ENCODE measurements around the gene RUNX2. TPM values are rescaled to one million over a fixed set of nuclear protein-coding genes. Genes with fewer than 3 reads are reported as not detected.
"Not testable (repeated sequence)": the region's sequence is repeated elsewhere in the genome, so short reads cannot be mapped to it uniquely, and the experiment has no call there.

Gene RUNX2
- total and polyA plus RNA-seq, 9 of the 15 experiments (the other 6 are each of a cell fraction or from before 2014, with no cell fraction given): 0.29 to 1.00 (median 0.43) TPM

DNA sequence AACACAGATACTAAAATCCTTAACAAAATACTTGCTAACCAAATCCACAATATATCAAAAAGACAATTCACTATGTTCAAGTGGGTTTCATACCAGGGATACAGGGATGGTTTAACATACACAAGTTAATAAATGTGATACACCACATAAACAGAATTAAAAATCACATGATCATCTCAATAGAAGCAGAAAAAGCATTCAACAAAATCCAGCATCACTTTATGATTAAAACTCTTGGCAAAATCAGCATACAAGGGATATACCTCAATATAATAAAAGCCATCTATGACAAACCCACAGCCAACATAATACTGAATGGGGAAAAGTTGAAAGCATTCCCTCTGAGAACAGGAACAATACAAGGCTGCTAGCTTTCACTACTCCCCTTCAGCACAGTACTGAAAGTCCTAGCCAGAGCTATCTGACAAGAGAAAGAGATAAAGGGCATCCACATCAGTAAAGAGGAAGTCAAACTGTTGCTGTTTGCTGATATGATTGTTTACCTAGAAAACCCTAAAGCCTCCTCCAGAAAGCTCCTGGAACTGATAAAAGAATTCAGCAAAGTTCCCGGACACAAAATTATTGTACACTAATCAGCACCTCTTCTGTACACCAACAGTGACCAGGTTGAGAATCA is 33.9 kb upstream of the RUNX2 start:
- peak; percentile 94 for ATAC-seq
- H4K20me1 ChIP-seq (replicated peaks; ENCODE audit: control insufficient read depth, insufficient read depth, low read length); H3K4me3 ChIP-seq; H3K9ac ChIP-seq (ENCODE audit: insufficient read depth in 1 of 2, low read depth in 2 of 2, low read length in 2 of 2); H3K9me1 ChIP-seq (ENCODE audit: control insufficient read depth, insufficient read depth, low read length); H3K79me2 ChIP-seq (ENCODE audit: control insufficient read depth, insufficient read depth, low read length); H3K36me3 ChIP-seq (ENCODE audit: control insufficient read depth, insufficient read depth, low read length); POLR2A ChIA-PET; in situ Hi-C loops (cut with MboI); H3K27me3 ChIP-seq (ENCODE audit: control insufficient read depth in 2 of 2, insufficient read depth in 2 of 2, low read length in 2 of 2); BruUV-seq (replicated peaks); CTCF ChIA-PET (ENCODE audit: low intra/inter-chr PET ratio); TF ChIP-seq ETV6 (CRISPR knock-in tag; IDR thresholded peaks at IDR 0.05; ENCODE audit: borderline replicate concordance): not testable (repeated sequence)
- Histone ChIP-seq H3K4me2 (ENCODE audit: insufficient read depth, low read length) (peak overlapping the region; percentile 10; the same call in 1 of the 2 replicates), H2AFZ (ENCODE audit: low read depth, low read length) (peak overlapping the region; percentile 47; the same call in 1 of the 2 replicates), H3K4me1 (replicated peaks in 1 of 2; ENCODE audit: control insufficient read depth in 2 of 2, insufficient read depth in 2 of 2, low read length in 2 of 2) (peaks cover 2 to 15% of the 10 kb centered on the region in 2 experiments; a peak in 3 of 5 replicates), H3K9me3 (replicated peaks; ENCODE audit: control insufficient read depth, insufficient read depth, low read depth, low read length) (peaks cover 13% of the 10 kb centered on the region; the same call in 1 of the 2 replicates), H3K27ac (ENCODE audit: extremely low read depth, low read depth, low read length) (peak overlapping the region; percentile 65; the same call in 2 of the 3 replicates)
- 0% methylated on average over 1 of the region's 1 CpG for WGBS (ENCODE audit: insufficient coverage, low coverage, missing lambda C conversion rate)
- FAIRE-seq: peak; percentile 93
- intact Hi-C loops (cut with micrococcal nuclease): loop anchor here (5.0 kb wide), 1 partner anchor 107 kb away; no protein-coding TSS in a partner anchor
- peak in 1 of 4 experiments; percentile 81 for DNase-seq (ENCODE audit: extremely low read depth in 1 of 4, low spot score in 3 of 4)
- TF ChIP-seq FOXJ2 (tag; IDR thresholded peaks at IDR 0.05): peak; percentile 91
- peak; percentile 32 for TF ChIP-seq TAF9B (IDR thresholded peaks at IDR 0.05; ENCODE audit: partially characterized antibody)
- TF ChIP-seq, protein P1, sequence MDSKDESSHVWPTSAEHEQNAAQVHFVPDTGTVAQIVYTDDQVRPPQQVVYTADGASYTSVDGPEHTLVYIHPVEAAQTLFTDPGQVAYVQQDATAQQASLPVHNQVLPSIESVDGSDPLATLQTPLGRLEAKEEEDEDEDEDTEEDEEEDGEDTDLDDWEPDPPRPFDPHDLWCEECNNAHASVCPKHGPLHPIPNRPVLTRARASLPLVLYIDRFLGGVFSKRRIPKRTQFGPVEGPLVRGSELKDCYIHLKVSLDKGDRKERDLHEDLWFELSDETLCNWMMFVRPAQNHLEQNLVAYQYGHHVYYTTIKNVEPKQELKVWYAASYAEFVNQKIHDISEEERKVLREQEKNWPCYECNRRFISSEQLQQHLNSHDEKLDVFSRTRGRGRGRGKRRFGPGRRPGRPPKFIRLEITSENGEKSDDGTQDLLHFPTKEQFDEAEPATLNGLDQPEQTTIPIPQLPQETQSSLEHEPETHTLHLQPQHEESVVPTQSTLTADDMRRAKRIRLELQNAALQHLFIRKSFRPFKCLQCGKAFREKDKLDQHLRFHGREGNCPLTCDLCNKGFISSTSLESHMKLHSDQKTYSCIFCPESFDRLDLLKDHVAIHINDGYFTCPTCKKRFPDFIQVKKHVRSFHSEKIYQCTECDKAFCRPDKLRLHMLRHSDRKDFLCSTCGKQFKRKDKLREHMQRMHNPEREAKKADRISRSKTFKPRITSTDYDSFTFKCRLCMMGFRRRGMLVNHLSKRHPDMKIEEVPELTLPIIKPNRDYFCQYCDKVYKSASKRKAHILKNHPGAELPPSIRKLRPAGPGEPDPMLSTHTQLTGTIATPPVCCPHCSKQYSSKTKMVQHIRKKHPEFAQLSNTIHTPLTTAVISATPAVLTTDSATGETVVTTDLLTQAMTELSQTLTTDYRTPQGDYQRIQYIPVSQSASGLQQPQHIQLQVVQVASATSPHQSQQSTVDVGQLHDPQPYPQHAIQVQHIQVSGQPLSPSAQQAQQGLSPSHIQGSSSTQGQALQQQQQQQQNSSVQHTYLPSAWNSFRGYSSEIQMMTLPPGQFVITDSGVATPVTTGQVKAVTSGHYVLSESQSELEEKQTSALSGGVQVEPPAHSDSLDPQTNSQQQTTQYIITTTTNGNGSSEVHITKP (IDR thresholded peaks at IDR 0.05; ENCODE audit: partially characterized antibody): peak; percentile 23
- TF ChIP-seq EP400 (IDR thresholded peaks at IDR 0.05): peak; percentile 44
- peak; percentile 40 for TF ChIP-seq CXXC5 (CRISPR knock-in tag; IDR thresholded peaks at IDR 0.05)
- peak; percentile 95 for TF ChIP-seq EP300 (IDR thresholded peaks at IDR 0.05; ENCODE audit: low read length)
- peak; percentile 82; the same call in 1 of the 2 replicates for TF ChIP-seq NCOA1 (IDR thresholded peaks at IDR 0.05; ENCODE audit: low read depth)
- TF ChIP-seq SIN3B (IDR thresholded peaks at IDR 0.05; ENCODE audit: low read depth): 0 out of 2 replicates have a peak, but pooled peaks have one; percentile 4
- peak in 1 of 2 experiments; percentile 62; a peak in 2 of 4 replicates for TF ChIP-seq TEAD1 (CRISPR knock-in tag; IDR thresholded peaks at IDR 0.05)
- TF ChIP-seq, protein P2, sequence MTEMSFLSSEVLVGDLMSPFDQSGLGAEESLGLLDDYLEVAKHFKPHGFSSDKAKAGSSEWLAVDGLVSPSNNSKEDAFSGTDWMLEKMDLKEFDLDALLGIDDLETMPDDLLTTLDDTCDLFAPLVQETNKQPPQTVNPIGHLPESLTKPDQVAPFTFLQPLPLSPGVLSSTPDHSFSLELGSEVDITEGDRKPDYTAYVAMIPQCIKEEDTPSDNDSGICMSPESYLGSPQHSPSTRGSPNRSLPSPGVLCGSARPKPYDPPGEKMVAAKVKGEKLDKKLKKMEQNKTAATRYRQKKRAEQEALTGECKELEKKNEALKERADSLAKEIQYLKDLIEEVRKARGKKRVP (CRISPR knock-in tag; IDR thresholded peaks at IDR 0.05): peak; percentile 69; the same call in 1 of the 2 replicates
- TF ChIP-seq NCOA2 (IDR thresholded peaks at IDR 0.05; ENCODE audit: partially characterized antibody in 2 of 2): peak; percentile 36 to 70
- peak; percentile 84 for TF ChIP-seq HDAC3 (IDR thresholded peaks at IDR 0.05; ENCODE audit: borderline replicate concordance, partially characterized antibody)
- TF ChIP-seq ETV6 (IDR thresholded peaks at IDR 0.05; ENCODE audit: borderline replicate concordance in 1 of 2, low read depth in 2 of 2, low read length in 1 of 2): 0 out of 4 replicates have a peak, but pooled peaks have one; percentile 21 to 59

Measured in K562 (cell line).